Glutamatergic neuron (in vitro differentiated cells): ENCODE measurements around the gene FCHO1. TPM values are rescaled to one million over a fixed set of nuclear protein-coding genes. Genes with fewer than 3 reads are reported as not detected.

ENCODE experiments used
- DNase-seq: peaks from one replicate; pipeline ENCODE4 v3.0.0; 2022
- H3K27ac Mint-ChIP-seq: one replicate; pipeline ENCODE4 v1.8.0; 2020; ENCODE audit warnings: mild to moderate bottlenecking, mixed read lengths, inconsistent platforms; ENCODE audit not compliant: unreplicated experiment
- H3K27me3 Mint-ChIP-seq: one replicate; pipeline ENCODE4 v1.8.0; 2020; ENCODE audit warnings: mild to moderate bottlenecking, moderate library complexity, mixed read lengths, inconsistent platforms; ENCODE audit not compliant: unreplicated experiment
- H3K36me3 Mint-ChIP-seq: one replicate; pipeline ENCODE4 v1.8.0; 2020; ENCODE audit warnings: mild to moderate bottlenecking, mixed read lengths, inconsistent platforms; ENCODE audit not compliant: unreplicated experiment
- H3K4me1 Mint-ChIP-seq: one replicate; pipeline ENCODE4 v1.8.0; 2020; ENCODE audit warnings: mild to moderate bottlenecking, low read depth, mixed read lengths, inconsistent platforms; ENCODE audit not compliant: unreplicated experiment
- H3K4me3 Mint-ChIP-seq: one replicate; pipeline ENCODE4 v1.8.0; 2020; ENCODE audit warnings: mild to moderate bottlenecking, mixed read lengths, inconsistent platforms; ENCODE audit not compliant: unreplicated experiment
- H3K9me3 Mint-ChIP-seq: one replicate; pipeline ENCODE4 v1.8.0; 2020; ENCODE audit warnings: mild to moderate bottlenecking, moderate library complexity, mixed read lengths, inconsistent platforms; ENCODE audit not compliant: unreplicated experiment
- total RNA-seq: library from RNA; stranded (reverse); fragmentation: NEBNext Ultra II Directional; extraction: Animal tissue kit (Norgen Biotek cat#: 25700); gene quantifications from one replicate; pipeline ENCODE4 v1.2.1, GENCODE V29; 2021; ENCODE audit not compliant: unreplicated experiment
- TF ChIP-seq, protein P1 (sequence below): fragments of 200-600 bp; sonication (generic); IDR thresholded peaks from one replicate; pipeline ENCODE4 v1.5.0; 2021; ENCODE audit not compliant: partially characterized antibody, unreplicated experiment

The FCHO1 gene
- total RNA-seq, 1 donor from 2014 or later: 45.2 TPM

DNA sequence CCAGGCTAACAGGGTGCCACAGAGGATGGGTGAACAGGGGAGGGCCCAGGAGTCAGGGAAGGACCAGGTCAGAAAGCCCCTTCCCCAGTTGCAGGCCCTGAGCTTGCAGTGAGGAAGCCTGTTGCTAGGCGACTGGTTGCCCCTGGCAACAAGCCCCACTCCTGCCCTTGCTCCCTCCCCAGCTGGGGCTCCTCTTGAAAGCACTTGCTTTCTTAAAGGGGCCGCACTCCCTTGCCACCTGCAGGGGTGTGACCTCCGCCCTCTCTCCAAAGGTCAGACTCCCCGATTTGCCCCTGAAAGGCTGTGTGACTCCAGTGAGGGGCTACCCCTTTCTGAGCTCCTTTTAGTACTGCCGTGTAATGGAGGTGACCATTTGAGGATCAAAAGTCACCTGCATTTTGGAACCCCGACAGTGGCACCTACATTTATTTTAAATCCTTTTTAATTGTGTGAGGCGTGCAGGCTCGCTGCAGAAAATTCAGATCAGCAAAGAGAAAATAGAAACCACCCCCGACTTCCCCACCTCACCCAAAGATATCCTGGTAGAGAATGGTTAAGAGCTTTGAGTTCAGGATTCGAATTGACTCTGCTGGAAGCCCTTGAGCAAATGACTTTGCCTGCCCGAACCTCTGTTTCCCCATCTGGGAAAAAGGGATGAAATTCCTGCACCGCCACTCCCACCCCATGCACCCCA, 4.8 kb downstream of the FCHO1 start:
- Mint-ChIP-seq H3K4me1 (peaks cover 23% of the 10 kb centered on the region), H3K27me3 (peaks cover 3% of the 10 kb centered on the region), H3K36me3 (no peaks in the 10 kb centered on the region), H3K27ac (peak overlapping the region; percentile 80), H3K4me3 (peak overlapping the region; percentile 66), H3K9me3 (peaks cover 9% of the 10 kb centered on the region)
- TF ChIP-seq, protein P1, sequence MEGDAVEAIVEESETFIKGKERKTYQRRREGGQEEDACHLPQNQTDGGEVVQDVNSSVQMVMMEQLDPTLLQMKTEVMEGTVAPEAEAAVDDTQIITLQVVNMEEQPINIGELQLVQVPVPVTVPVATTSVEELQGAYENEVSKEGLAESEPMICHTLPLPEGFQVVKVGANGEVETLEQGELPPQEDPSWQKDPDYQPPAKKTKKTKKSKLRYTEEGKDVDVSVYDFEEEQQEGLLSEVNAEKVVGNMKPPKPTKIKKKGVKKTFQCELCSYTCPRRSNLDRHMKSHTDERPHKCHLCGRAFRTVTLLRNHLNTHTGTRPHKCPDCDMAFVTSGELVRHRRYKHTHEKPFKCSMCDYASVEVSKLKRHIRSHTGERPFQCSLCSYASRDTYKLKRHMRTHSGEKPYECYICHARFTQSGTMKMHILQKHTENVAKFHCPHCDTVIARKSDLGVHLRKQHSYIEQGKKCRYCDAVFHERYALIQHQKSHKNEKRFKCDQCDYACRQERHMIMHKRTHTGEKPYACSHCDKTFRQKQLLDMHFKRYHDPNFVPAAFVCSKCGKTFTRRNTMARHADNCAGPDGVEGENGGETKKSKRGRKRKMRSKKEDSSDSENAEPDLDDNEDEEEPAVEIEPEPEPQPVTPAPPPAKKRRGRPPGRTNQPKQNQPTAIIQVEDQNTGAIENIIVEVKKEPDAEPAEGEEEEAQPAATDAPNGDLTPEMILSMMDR: no peak
- peak; percentile 89 for DNase-seq

DNA sequence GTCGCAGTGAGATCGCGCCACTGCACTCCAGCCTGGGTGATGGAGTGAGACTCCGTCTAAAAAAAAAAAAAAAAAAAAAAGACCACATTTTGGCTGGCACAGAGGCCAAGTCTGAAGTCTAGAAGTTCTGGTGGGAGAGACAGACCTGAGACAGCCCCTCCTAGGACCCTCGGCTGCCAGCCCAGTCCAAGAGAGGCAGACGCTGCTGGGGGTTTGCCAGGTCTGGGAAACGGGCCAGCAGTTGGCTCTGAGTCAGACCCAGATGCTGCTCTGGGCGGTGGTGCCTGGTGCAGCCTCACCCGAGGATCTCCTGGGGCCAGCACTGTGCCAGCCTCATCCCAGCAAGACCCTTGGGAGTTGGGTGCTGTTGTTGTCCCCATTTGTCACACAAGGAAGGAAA, 5.8 kb downstream of the FCHO1 start:
- peaks cover 3% of the 10 kb centered on the region for H3K27me3 Mint-ChIP-seq
- TF ChIP-seq, protein P1: no peak
- peak overlapping the region; percentile 48 for H3K27ac Mint-ChIP-seq
- H3K36me3 Mint-ChIP-seq: no peaks in the 10 kb centered on the region
- no peak for DNase-seq
- H3K9me3 Mint-ChIP-seq: peaks cover 9% of the 10 kb centered on the region
- peaks cover 23% of the 10 kb centered on the region for H3K4me1 Mint-ChIP-seq
- no peak overlapping the region for H3K4me3 Mint-ChIP-seq

DNA sequence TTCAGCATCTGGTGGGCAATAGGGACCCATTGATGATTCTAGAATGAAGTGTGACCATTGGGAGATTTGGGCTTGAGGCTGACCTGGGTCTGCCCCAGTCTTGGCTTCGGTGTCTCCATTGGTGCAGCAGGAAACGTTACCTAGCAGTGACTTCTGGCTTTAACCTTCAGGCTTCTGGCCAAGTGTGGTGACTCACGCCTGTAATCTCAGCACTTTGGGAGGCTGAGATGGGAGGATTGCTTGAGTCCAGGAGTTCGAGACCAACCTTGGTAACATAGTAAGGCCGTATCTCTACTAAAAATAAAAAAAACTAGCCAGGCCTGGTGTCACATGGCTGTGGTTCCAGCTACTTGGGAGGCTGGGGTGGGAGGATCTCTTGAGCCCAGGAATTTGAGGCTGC, 7.2 kb downstream of the FCHO1 start:
- H3K4me3 Mint-ChIP-seq: no peak overlapping the region
- H3K27ac Mint-ChIP-seq: no peak overlapping the region
- no peak for DNase-seq

DNA sequence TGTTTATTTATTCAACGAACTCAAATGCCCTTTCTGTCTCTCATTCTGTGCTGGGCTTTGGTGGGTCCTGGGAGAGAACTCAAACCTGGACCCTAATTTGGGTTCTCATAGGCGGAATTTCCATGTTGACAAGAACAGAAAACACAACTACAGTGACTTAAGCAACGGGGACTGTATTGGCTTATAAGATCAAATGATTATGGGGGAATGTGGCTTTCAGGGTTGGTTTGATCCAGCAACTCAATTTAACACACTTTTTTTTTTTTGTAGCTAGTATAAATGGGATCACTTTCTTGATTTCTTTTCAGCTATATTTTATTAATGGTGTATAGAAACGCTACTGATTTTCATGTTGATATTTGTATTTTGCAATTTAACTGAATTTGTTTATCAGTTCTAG, 9.9 kb downstream of the FCHO1 start:
- Mint-ChIP-seq H3K27ac (peak overlapping the region; percentile 22), H3K36me3 (no peaks in the 10 kb centered on the region), H3K27me3 (peaks cover 2% of the 10 kb centered on the region), H3K9me3 (peaks cover 10% of the 10 kb centered on the region), H3K4me3 (no peak overlapping the region), H3K4me1 (peaks cover 5% of the 10 kb centered on the region)
- TF ChIP-seq, protein P1: no peak
- no peak for DNase-seq

More for the DNA sequence above, 7.2 kb downstream of the FCHO1 start:
- Mint-ChIP-seq H3K27me3 (peaks cover 3% of the 10 kb centered on the region), H3K9me3 (peaks cover 11% of the 10 kb centered on the region), H3K36me3 (no peaks in the 10 kb centered on the region), H3K4me1 (peaks cover 23% of the 10 kb centered on the region)
- TF ChIP-seq, protein P1: no peak

DNA sequence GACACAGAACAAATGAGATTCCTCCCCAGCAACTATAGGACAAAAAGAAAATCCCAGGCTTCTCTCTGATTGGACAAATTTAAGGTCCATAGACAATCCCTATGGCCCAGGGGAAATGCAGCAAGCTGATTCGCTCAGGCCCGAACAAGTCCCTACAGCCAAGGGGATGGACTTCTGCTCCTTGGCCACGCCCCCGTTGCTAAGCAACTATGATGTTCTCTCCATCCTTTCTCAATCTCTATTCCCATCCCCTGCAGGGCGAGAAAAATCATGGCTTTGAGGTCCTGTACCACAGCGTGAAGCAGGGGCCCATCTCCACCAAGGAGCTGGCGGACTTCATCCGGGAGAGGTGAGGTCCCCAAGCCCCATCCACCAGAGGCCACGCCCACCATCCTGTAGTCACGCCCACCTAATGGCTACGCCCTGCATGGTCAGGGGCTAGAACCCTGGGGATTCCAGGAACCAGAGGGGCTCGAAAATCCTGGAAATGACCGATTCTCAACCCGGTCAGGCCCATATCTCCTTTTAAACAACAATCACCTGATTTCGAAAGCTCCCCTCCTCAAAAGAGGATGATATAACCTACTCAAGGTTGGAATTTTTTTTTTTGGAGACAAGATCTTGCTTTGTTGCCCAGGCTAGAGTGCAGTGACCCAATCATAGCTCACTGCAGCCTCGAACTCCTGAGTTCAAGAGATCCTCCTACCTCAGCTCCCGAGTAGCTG, 11.4 kb downstream of the FCHO1 start:
- H3K27ac Mint-ChIP-seq: peak overlapping the region; percentile 94
- peaks cover 8% of the 10 kb centered on the region for H3K9me3 Mint-ChIP-seq

More for the DNA sequence above, 11.4 kb downstream of the FCHO1 start:
- H3K36me3 Mint-ChIP-seq: no peaks in the 10 kb centered on the region
- TF ChIP-seq, protein P1: no peak
- DNase-seq: peak; percentile 83
- H3K4me1 Mint-ChIP-seq: peaks cover 2% of the 10 kb centered on the region
- peaks cover 2% of the 10 kb centered on the region for H3K27me3 Mint-ChIP-seq
- peak overlapping the region; percentile 78 for H3K4me3 Mint-ChIP-seq
